Middle frontal gyrus (tissue), 1 donor: ENCODE data around the gene MVB12A.
A peak's percentile ranks its signal among the peaks of the same experiment; 100 is the strongest.

ENCODE experiments used
- DNase-seq: peaks from one replicate; pipeline ENCODE4 v3.0.0-alpha.2; 2015; ENCODE audit warnings: low spot score; ENCODE audit errors: extremely low spot score

MVB12A gene

DNA sequence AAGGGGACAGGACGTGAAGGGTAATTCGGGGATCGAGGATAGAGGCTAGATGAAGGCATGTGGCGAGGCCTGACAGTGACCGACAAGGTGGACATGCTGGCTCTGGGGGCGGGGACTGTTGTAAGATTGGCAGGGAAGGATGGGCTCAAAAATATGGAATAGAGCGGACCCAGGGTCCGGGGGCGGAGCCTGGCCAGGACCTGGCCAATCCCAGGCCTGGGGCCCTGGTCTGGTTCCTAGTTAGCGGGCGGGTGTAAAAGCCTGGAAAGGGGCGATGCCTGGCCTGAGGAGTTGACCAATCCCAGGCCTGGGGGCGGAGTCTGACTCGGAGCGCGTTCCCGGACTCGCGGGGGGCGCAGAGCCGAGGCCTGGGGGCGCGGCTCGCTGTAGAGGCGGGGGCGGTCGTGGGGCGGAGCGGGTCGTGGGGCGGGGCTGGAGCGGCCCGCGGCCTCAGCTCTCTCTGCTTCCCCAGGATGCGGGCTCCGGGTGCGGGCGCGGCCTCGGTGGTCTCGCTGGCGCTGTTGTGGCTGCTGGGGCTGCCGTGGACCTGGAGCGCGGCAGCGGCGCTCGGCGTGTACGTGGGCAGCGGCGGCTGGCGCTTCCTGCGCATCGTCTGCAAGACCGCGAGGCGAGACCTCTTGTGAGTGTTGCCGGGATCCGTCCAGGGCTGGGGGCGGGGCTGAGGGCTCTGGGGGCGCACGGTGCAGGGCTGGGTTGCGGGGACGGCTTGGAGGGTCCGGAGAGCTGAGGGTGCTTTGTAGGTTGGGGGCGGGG is 50.4 kb downstream of the MVB12A start, which contains the start of gene SLC27A1:
SLC27A1 (plus strand) TSS at position 457 of the 774 bp plus-strand sequence; CDS start at position 474, 17 bp downstream.
- DNase-seq: peak; percentile 100

DNA sequence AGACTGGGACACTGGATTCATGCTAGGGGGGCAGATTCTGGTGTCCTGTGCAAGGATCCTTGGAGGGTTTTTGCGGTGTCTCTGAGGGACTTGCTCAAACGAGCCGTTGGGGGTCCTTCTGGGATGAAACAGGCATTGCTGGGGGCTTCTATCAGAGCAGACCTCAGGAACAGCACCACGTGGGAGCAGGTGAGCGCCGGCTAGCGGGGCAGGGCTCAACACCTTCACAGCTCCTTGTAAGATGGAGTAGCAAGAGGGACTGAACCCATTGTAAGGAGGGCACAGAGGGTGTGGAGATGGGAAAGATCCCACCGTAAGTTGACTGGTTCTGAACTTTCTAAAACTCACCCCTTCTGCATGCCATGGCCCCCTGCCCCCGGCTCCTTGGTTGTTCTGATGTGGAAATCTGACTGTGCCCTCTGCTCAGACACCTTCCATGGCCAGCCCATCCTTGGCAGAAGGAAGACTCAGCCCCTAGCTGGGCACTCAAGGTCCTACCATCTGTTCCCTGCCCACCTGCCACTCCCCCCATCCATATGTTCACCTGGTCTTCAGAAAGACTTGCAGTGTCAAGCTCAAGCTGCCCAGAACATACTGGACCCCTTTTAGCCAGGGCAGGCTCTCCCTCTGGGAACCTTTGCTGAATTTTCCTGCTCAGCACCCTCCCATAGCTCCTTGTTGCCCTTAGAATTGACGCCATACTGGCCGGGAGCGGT is 51.7 kb downstream of the MVB12A start:
- no peak for DNase-seq

DNA sequence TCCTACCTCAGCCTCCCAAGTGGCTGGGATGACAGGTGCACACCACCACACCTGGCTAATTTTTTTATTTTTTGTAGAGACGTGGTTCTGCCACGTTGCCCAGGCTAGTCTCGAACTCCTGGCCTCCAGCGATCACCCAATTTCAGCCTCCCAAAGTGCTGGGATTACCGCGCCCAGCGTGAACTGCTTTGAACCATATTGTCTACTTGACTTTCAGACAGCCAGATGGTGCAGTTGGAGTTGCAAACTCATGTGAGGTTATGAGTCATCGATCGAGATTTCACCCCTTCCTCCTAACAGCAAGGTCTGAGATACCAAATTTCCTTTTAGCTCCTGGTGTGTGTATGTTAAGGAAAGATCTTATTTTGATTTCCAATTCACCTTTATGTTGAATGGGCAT is 53.2 kb downstream of the MVB12A start:
- DNase-seq: no peak
